Kidney (tissue), 14 donors: ENCODE results near the gene NR2F2. TPM values are rescaled to one million over a fixed set of nuclear protein-coding genes. Genes with fewer than 3 reads are reported as not detected.
A peak's percentile ranks its signal among the peaks of the same experiment; 100 is the strongest.

Experiments used
- DNase-seq, 5 donors: peaks; one replicate each; pipeline ENCODE4 v3.0.0-alpha.2; 2013 to 2020
- FAIRE-seq: peaks from 2 replicates; lab custom pipeline; 2012; peaks lifted over from hg19 to GRCh38; lab: Jason Lieb, UNC
- H3K27ac ChIP-seq, 2 donors: one replicate each; pipeline ENCODE4 v1.7.0; 2013; ENCODE audit warnings: low read depth in 2 of 2, low read length in 2 of 2, inconsistent platforms in 1 of 2
- H3K27me3 ChIP-seq: one replicate; pipeline ENCODE4 v1.7.1; 2013; ENCODE audit warnings: low read length, inconsistent platforms; ENCODE audit not compliant: control insufficient read depth, insufficient read depth
- H3K36me3 ChIP-seq, 3 donors: one replicate each; pipeline versions ENCODE4 v1.7.0 to v1.7.1; 2013; ENCODE audit warnings: low read length in 3 of 3, control low read depth in 1 of 3, inconsistent platforms in 1 of 3; ENCODE audit not compliant: insufficient read depth in 3 of 3, control insufficient read depth in 2 of 3
- H3K4me1 ChIP-seq, 3 donors: one replicate each; pipeline versions ENCODE4 v1.7.0 to v1.7.1; 2013; ENCODE audit warnings: low read length in 3 of 3, inconsistent platforms in 1 of 3, low read depth in 1 of 3; ENCODE audit not compliant: control insufficient read depth in 2 of 3, insufficient read depth in 2 of 3
- H3K4me3 ChIP-seq, 3 donors: one replicate each; pipeline versions ENCODE4 v1.7.0 to v1.8.1; 2013; ENCODE audit warnings: low read length in 3 of 3, control low read depth in 1 of 3, inconsistent platforms in 1 of 3
- H3K9ac ChIP-seq, 3 donors: one replicate each; pipeline versions ENCODE4 v1.7.0 to v1.7.1; 2013; ENCODE audit warnings: low read length in 3 of 3, control low read depth in 1 of 3, inconsistent platforms in 1 of 3
- H3K9me3 ChIP-seq, 3 donors: one replicate each; pipeline versions ENCODE4 v1.7.0 to v1.7.1; 2013; ENCODE audit warnings: low read length in 3 of 3, control low read depth in 1 of 3, inconsistent platforms in 1 of 3; ENCODE audit not compliant: control insufficient read depth in 2 of 3, insufficient read depth in 1 of 3
- CTCF ChIP-seq: IDR thresholded peaks from 3 replicates; pipeline ENCODE4 v1.5.1; 2012; ENCODE audit warnings: mild to moderate bottlenecking, moderate library complexity, borderline replicate concordance; ENCODE audit not compliant: insufficient read depth; ENCODE audit errors: extremely low read depth
- intact Hi-C: fragments of 100-400 bp; cut with DNase I; formaldehyde crosslinking; loops from one replicate; pipeline ENCODE4 v1.11.1; 2022
- polyA plus RNA-seq: library from polyadenylated mRNA; stranded (reverse); fragments of 350-450 nt; fragmentation: Illumina TruSeq; extraction: RNeasy Lipid Tissue Mini Kit (QIAGEN cat#74804); gene quantifications from one replicate; pipeline ENCODE4 v1.2.3, GENCODE V29; 2014; ENCODE audit warnings: low read depth, low replicate concordance; ENCODE audit not compliant: insufficient read depth
- total RNA-seq: library from RNA; stranded (reverse); fragmentation: NEBNext Ultra II Directional; extraction: Animal tissue kit (Norgen Biotek cat#: 25700); gene quantifications from one replicate; pipeline ENCODE4 v1.2.1, GENCODE V29; 2021
- donor health status: control.
- donor health status: control.
- donor health status: control.
- donor health status: control.
- donor health status: control.
- donor health status: DM: yes; HTN: yes; CAD: no.
- donor health status: Normal renal cell carcinoma (clear cell type).

The NR2F2 gene
- total and polyA plus RNA-seq, 2 donors from 2014 or later = 42.5 to 191 TPM

- intact Hi-C loops = no loop called here
- Histone ChIP-seq H3K27me3 (no peaks in the 10 kb centered on the region), H3K9me3 (no peaks in the 10 kb centered on the region), H3K9ac (peak overlapping the region; percentile 71 to 100 (median 100)), H3K4me3 (peak overlapping the region; percentile 96 to 100 (median 100)), H3K36me3 (peaks cover 0 to 42% (median 26%) of the 10 kb centered on the region in 3 donors), H3K27ac (peak overlapping the region; percentile 92 to 97), H3K4me1 (peaks cover 3 to 15% (median 15%) of the 10 kb centered on the region in 3 donors)
- TF ChIP-seq CTCF = no peak
- DNase-seq (peak in 4 of 5 donors; percentile 83 to 90 (median 86)), FAIRE-seq (no peak)
Measured at GRCh38 chr15:96340598-96341512, 10.4 kb downstream of the NR2F2 start.

- Histone ChIP-seq H3K9me3 (no peaks in the 10 kb centered on the region), H3K27ac (peak overlapping the region; percentile 87 to 91), H3K4me3 (peak overlapping the region; percentile 55 to 65 (median 62)), H3K27me3 (no peaks in the 10 kb centered on the region), H3K9ac (peak overlapping the region; percentile 82 to 83 (median 82)), H3K4me1 (peaks cover 3 to 21% (median 17%) of the 10 kb centered on the region in 3 donors), H3K36me3 (peaks cover 0 to 33% (median 19%) of the 10 kb centered on the region in 3 donors)
- intact Hi-C loops = no loop called here
- TF ChIP-seq CTCF = no peak
- no peak for FAIRE-seq
- peak in 4 of 5 donors; percentile 58 to 78 (median 73) for DNase-seq
Measured at GRCh38 chr15:96341513-96342405, 11.3 kb downstream of the NR2F2 start.

DNA sequence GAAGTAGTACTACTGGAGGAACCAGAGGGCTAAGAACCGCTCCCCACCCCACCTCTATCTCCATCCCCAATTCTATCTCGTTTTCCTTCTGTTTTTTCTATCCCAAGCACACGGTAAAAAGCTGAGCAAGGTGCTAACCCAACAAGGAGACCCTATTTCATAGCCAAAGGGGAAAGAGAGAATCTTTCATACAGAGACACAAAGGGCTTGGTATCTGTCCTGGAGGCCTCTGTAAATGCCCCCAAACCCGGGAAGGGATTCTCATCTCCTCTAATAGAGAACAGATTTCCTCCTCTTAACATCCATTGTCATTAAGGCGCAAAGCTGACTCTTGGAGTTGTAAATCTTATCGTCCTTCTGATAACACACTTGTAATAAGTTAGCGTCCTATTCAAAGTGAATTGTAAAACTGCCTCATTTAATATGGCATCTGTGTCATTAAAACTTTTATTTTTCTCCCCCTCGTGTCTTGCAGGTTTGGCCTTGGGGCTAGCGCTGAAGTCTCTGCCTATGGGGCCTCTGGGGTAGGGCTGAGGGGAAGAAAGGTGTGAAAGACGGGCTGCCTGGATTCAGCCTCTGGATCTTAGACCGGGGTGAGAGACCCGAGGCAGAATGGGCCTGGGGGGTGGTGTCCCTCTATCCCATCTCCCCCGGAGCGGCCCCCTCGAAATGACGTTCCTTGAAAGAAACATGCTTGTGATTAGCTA lies 12.1 kb downstream of the NR2F2 start:
- peaks cover 0 to 26% (median 16%) of the 10 kb centered on the region in 3 donors for H3K36me3 ChIP-seq
- H3K9ac ChIP-seq = peak overlapping the region; percentile 82 to 83 (median 82)
- no peak for TF ChIP-seq CTCF
- intact Hi-C loops = no loop called here
- DNase-seq (peak in 3 of 5 donors; percentile 21 to 74 (median 68)), FAIRE-seq (no peak)
- H3K27ac ChIP-seq = peak overlapping the region; percentile 87 to 91
- H3K27me3 ChIP-seq = no peaks in the 10 kb centered on the region
- peaks cover 3 to 18% (median 17%) of the 10 kb centered on the region in 3 donors for H3K4me1 ChIP-seq
- no peaks in the 10 kb centered on the region for H3K9me3 ChIP-seq
- peak overlapping the region; percentile 29 to 65 (median 62) for H3K4me3 ChIP-seq
